Measurements from ENCODE around the gene EPB41L2. TPM values are rescaled to one million over a fixed set of nuclear protein-coding genes. Genes with fewer than 3 reads are reported as not detected.
A peak's percentile ranks its signal among the peaks of the same experiment; 100 is the strongest.

EPB41L2 gene
- total and polyA plus RNA-seq, 3 experiments from 2014 or later, result 4.6 to 30.9 (median 27.2) TPM

DNA sequence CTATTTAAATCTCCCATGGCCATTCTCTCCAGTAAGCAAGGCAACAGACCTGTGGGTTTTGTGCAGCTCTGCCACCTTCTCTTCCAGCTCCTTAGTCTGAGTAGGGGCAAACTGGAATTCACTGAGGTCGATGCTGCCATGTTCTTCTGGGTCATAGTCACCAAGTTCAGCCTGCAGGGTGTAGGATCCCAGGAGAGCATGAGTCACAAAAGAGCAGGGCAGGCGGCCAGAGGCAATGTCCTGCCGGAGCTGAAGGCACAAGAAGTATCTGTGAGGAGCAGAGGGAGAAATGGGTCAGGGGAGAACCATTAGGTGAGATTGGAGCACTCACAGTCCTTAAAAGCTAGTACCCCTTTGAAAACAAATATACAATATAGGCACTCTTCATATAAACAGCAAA lies 162.1 kb downstream of the EPB41L2 start:
- POLR2A ChIA-PET, result no interaction called here
- no peak for DNase-seq
- H3K27ac Mint-ChIP-seq, result no peak overlapping the region

DNA sequence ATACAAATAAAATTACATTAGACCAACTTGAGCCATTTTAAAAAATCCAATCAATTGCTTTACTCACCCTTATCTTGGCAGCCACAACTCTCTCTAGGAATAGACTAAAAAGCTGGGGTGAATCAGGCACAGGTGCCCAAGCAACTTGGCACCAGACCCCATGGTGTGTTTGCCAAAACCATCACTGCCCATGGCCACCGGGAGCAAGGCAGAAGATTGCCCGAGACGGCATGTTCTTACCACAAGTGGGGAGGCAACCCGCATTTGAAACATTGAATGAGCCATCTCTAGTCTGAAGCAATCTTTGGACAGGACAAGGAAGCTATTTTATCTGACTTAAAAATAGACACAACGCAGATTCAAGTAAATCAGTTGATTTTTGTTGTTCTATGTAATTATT lies 166.8 kb downstream of the EPB41L2 start:
- no peak overlapping the region for H3K27ac Mint-ChIP-seq
- Histone ChIP-seq H3K36me3 (ENCODE audit: insufficient read depth, low read length) (no peaks in the 10 kb centered on the region), H3K4me1 (ENCODE audit: insufficient read depth, low read length) (no peaks in the 10 kb centered on the region), H3K27me3 (ENCODE audit: insufficient read depth, low read length, poor library complexity, severe bottlenecking) (no peaks in the 10 kb centered on the region), H3K9me3 (ENCODE audit: low read length) (no peaks in the 10 kb centered on the region), H3K27ac (ENCODE audit: low read depth, low read length) (no peak overlapping the region), H3K4me3 (ENCODE audit: low read length) (no peak overlapping the region)
- H3K4me3 Mint-ChIP-seq, result no peak overlapping the region
- H3K4me1 Mint-ChIP-seq, result no peaks in the 10 kb centered on the region
- POLR2A ChIA-PET, result no interaction called here
- H3K9me3 Mint-ChIP-seq, result no peaks in the 10 kb centered on the region
- H3K36me3 Mint-ChIP-seq, result peaks cover 0 to 6% (median 0%) of the 10 kb centered on the region in 3 donors
- CTCF ChIA-PET, result interaction anchor here (1.3 kb wide), 1 partner anchor 11 kb away, joined by 5 read pairs; no protein-coding TSS in a partner anchor
- H3K27me3 Mint-ChIP-seq, result peaks cover 0 to 3% of the 10 kb centered on the region in 2 donors
- no peak for DNase-seq

More for the DNA sequence above, 162.1 kb downstream of the EPB41L2 start:
- no peak overlapping the region for H3K4me3 ChIP-seq (ENCODE audit: low read length)
- no peak overlapping the region for H3K4me3 Mint-ChIP-seq
- H3K36me3 ChIP-seq (ENCODE audit: insufficient read depth, low read length), result no peaks in the 10 kb centered on the region
- H3K9me3 Mint-ChIP-seq, result no peaks in the 10 kb centered on the region
- H3K4me1 ChIP-seq (ENCODE audit: insufficient read depth, low read length), result no peaks in the 10 kb centered on the region
- CTCF ChIA-PET, result interaction anchor here (1.1 kb wide), 1 partner anchor 16 kb away, joined by 3 read pairs; no protein-coding TSS in a partner anchor
- peaks cover 0 to 2% (median 0%) of the 10 kb centered on the region in 3 donors for H3K36me3 Mint-ChIP-seq
- no peaks in the 10 kb centered on the region for H3K27me3 Mint-ChIP-seq
- H3K27me3 ChIP-seq (ENCODE audit: insufficient read depth, low read length, poor library complexity, severe bottlenecking), result no peaks in the 10 kb centered on the region
- H3K27ac ChIP-seq (ENCODE audit: low read depth, low read length), result no peak overlapping the region
- no peaks in the 10 kb centered on the region for H3K9me3 ChIP-seq (ENCODE audit: low read length)
- H3K4me1 Mint-ChIP-seq, result no peaks in the 10 kb centered on the region

- Mint-ChIP-seq H3K27me3 (peaks cover 0 to 3% of the 10 kb centered on the region in 2 donors), H3K27ac (no peak overlapping the region), H3K9me3 (no peaks in the 10 kb centered on the region), H3K4me3 (no peak overlapping the region), H3K4me1 (no peaks in the 10 kb centered on the region), H3K36me3 (peaks cover 0 to 6% (median 0%) of the 10 kb centered on the region in 3 donors)
- H3K4me1 ChIP-seq (ENCODE audit: insufficient read depth, low read length), result no peaks in the 10 kb centered on the region
- no peaks in the 10 kb centered on the region for H3K36me3 ChIP-seq (ENCODE audit: insufficient read depth, low read length)
- no peak for DNase-seq
- no peak overlapping the region for H3K4me3 ChIP-seq (ENCODE audit: low read length)
- no peaks in the 10 kb centered on the region for H3K27me3 ChIP-seq (ENCODE audit: insufficient read depth, low read length, poor library complexity, severe bottlenecking)
- POLR2A ChIA-PET, result no interaction called here
- H3K9me3 ChIP-seq (ENCODE audit: low read length), result no peaks in the 10 kb centered on the region
- H3K27ac ChIP-seq (ENCODE audit: low read depth, low read length), result no peak overlapping the region
- CTCF ChIA-PET, result interaction anchor here (1.3 kb wide), 1 partner anchor 10 kb away, joined by 5 read pairs; no protein-coding TSS in a partner anchor
These were observed 167.5 kb downstream of the EPB41L2 start for GRCh38 chr6:130895516-130895915.

DNA sequence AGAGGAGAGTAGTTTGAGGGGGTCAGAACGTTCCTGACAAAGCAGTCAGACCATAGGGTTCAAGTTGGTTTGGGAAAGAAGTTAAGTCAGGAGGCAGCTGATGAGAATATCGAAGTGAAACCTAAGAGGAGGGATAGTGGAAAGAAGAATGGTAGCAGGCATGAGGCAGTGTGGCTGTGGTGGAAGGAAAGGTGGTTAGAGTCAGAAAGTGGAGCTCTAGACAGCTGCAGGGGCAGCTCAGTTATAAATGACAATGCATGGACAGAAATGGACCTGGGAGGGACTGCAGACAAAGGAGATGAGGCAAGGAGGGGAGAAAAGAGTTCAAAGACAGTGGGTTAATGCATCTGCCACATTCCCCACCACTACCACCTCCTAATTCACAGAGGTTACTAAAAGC lies 169.3 kb downstream of the EPB41L2 start:
- Mint-ChIP-seq H3K4me1 (no peaks in the 10 kb centered on the region), H3K36me3 (peaks cover 0 to 4% (median 3%) of the 10 kb centered on the region in 3 donors), H3K9me3 (no peaks in the 10 kb centered on the region), H3K27ac (no peak overlapping the region), H3K4me3 (no peak overlapping the region), H3K27me3 (peaks cover 0 to 3% of the 10 kb centered on the region in 2 donors)
- H3K9me3 ChIP-seq (ENCODE audit: low read length), result no peaks in the 10 kb centered on the region
- no peak overlapping the region for H3K27ac ChIP-seq (ENCODE audit: low read depth, low read length)
- no peaks in the 10 kb centered on the region for H3K36me3 ChIP-seq (ENCODE audit: insufficient read depth, low read length)
- ChIA-PET POLR2A (interaction anchor here (0.6 kb wide), 1 partner anchor 10 kb away, joined by 3 read pairs; no protein-coding TSS in a partner anchor), CTCF (interaction anchor here (1.2 to 1.8 kb wide), 3 partner anchors 9 to 640 kb away, joined by 3 to 6 read pairs (median 4); no protein-coding TSS in a partner anchor)
- no peaks in the 10 kb centered on the region for H3K4me1 ChIP-seq (ENCODE audit: insufficient read depth, low read length)
- H3K4me3 ChIP-seq (ENCODE audit: low read length), result no peak overlapping the region
- no peak for DNase-seq
- H3K27me3 ChIP-seq (ENCODE audit: insufficient read depth, low read length, poor library complexity, severe bottlenecking), result no peaks in the 10 kb centered on the region

GRCh38 chr6:130893277-130893676 lies 169.8 kb downstream of the EPB41L2 start:
- Mint-ChIP-seq H3K4me3 (no peak overlapping the region), H3K27ac (peak overlapping the region in 1 of 8 donors; percentile 3), H3K36me3 (peaks cover 0 to 4% (median 3%) of the 10 kb centered on the region in 3 donors), H3K9me3 (no peaks in the 10 kb centered on the region), H3K27me3 (peaks cover 0 to 3% of the 10 kb centered on the region in 2 donors), H3K4me1 (no peaks in the 10 kb centered on the region)
- Histone ChIP-seq H3K9me3 (ENCODE audit: low read length) (no peaks in the 10 kb centered on the region), H3K27me3 (ENCODE audit: insufficient read depth, low read length, poor library complexity, severe bottlenecking) (no peaks in the 10 kb centered on the region), H3K4me3 (ENCODE audit: low read length) (no peak overlapping the region), H3K36me3 (ENCODE audit: insufficient read depth, low read length) (no peaks in the 10 kb centered on the region), H3K27ac (ENCODE audit: low read depth, low read length) (no peak overlapping the region), H3K4me1 (ENCODE audit: insufficient read depth, low read length) (no peaks in the 10 kb centered on the region)
- ChIA-PET CTCF (interaction anchor here (1.2 to 1.9 kb wide), 4 partner anchors 9 to 641 kb away, joined by 3 to 6 read pairs (median 5); no protein-coding TSS in a partner anchor), POLR2A (no interaction called here)
- DNase-seq, result no peak

- peaks cover 0 to 3% of the 10 kb centered on the region in 2 donors for H3K27me3 Mint-ChIP-seq
- H3K27me3 ChIP-seq (ENCODE audit: insufficient read depth, low read length, poor library complexity, severe bottlenecking), result no peaks in the 10 kb centered on the region
- H3K36me3 ChIP-seq (ENCODE audit: insufficient read depth, low read length), result no peaks in the 10 kb centered on the region
- H3K4me1 Mint-ChIP-seq, result no peaks in the 10 kb centered on the region
- H3K4me3 Mint-ChIP-seq, result no peak overlapping the region
- peaks cover 0 to 4% (median 3%) of the 10 kb centered on the region in 3 donors for H3K36me3 Mint-ChIP-seq
- POLR2A ChIA-PET, result no interaction called here
- H3K27ac Mint-ChIP-seq, result no peak overlapping the region
- DNase-seq, result no peak
- no peaks in the 10 kb centered on the region for H3K4me1 ChIP-seq (ENCODE audit: insufficient read depth, low read length)
- H3K9me3 Mint-ChIP-seq, result no peaks in the 10 kb centered on the region
- no peak overlapping the region for H3K4me3 ChIP-seq (ENCODE audit: low read length)
- CTCF ChIA-PET, result interaction anchor here (0.9 to 1.4 kb wide), 5 partner anchors 12 to 738 kb away, joined by 3 to 7 read pairs (median 3); partner anchors contain the start of gene MED23
- H3K9me3 ChIP-seq (ENCODE audit: low read length), result no peaks in the 10 kb centered on the region
- no peak overlapping the region for H3K27ac ChIP-seq (ENCODE audit: low read depth, low read length)
These were observed 172.5 kb downstream of the EPB41L2 start for GRCh38 chr6:130890521-130890971.

DNA sequence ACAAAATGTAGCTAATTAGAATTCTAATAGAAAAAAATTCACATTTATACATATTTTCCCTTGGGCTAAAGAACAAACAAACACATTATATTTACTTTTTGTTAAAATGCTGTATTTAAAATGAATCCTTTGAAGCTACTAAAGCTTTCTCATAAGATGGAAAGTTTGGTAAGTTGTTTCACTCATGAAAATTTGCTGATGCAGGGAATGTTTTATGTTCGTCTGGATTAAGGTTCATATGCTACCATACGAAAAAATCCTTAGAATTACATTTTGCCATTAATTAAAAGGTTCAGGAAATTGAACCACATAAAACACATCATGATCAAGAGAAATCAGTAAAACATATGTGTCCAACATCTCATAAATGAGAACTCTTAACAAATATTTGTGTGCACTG lies 173.6 kb downstream of the EPB41L2 start:
- Mint-ChIP-seq H3K4me1 (no peaks in the 10 kb centered on the region), H3K27me3 (peaks cover 0 to 3% of the 10 kb centered on the region in 2 donors), H3K27ac (no peak overlapping the region), H3K9me3 (no peaks in the 10 kb centered on the region), H3K36me3 (peaks cover 0 to 4% (median 3%) of the 10 kb centered on the region in 3 donors), H3K4me3 (no peak overlapping the region)
- Histone ChIP-seq H3K4me3 (ENCODE audit: low read length) (no peak overlapping the region), H3K36me3 (ENCODE audit: insufficient read depth, low read length) (no peaks in the 10 kb centered on the region), H3K9me3 (ENCODE audit: low read length) (no peaks in the 10 kb centered on the region), H3K27ac (ENCODE audit: low read depth, low read length) (no peak overlapping the region), H3K27me3 (ENCODE audit: insufficient read depth, low read length, poor library complexity, severe bottlenecking) (no peaks in the 10 kb centered on the region), H3K4me1 (ENCODE audit: insufficient read depth, low read length) (no peaks in the 10 kb centered on the region)
- ChIA-PET POLR2A (no interaction called here), CTCF (interaction anchor here (0.9 kb wide), 2 partner anchors 226 to 644 kb away, joined by 3 read pairs; no protein-coding TSS in a partner anchor)
- no peak for DNase-seq

DNA sequence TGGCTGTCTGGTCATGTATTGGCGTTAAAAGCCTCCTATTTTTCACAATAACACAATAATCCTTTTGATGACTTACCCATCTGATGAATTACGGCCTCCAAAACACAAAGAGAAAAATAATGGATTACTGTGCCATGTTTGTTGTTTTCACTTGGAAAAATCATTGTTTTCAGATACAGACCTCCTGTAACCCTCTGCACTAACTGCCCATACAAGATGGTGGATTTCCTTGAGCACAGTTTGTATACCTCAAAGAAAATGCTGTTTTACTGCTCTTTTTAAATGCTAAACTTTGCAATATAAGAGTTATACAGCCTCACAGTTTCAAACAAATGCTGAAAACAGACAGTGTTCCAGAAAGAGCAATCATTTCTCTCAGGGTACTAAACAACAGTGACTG lies 174.8 kb downstream of the EPB41L2 start:
- no peaks in the 10 kb centered on the region for H3K4me1 Mint-ChIP-seq
- POLR2A ChIA-PET, result no interaction called here
- H3K9me3 Mint-ChIP-seq, result no peaks in the 10 kb centered on the region
- no peak overlapping the region for H3K27ac Mint-ChIP-seq
- H3K4me3 ChIP-seq (ENCODE audit: low read length), result no peak overlapping the region
- no peaks in the 10 kb centered on the region for H3K9me3 ChIP-seq (ENCODE audit: low read length)
- H3K27ac ChIP-seq (ENCODE audit: low read depth, low read length), result no peak overlapping the region
- peaks cover 0 to 3% (median 0%) of the 10 kb centered on the region in 3 donors for H3K36me3 Mint-ChIP-seq
- no peaks in the 10 kb centered on the region for H3K27me3 ChIP-seq (ENCODE audit: insufficient read depth, low read length, poor library complexity, severe bottlenecking)
- no peaks in the 10 kb centered on the region for H3K4me1 ChIP-seq (ENCODE audit: insufficient read depth, low read length)
- no peaks in the 10 kb centered on the region for H3K27me3 Mint-ChIP-seq
- no peak for DNase-seq
- no peak overlapping the region for H3K4me3 Mint-ChIP-seq
- CTCF ChIA-PET, result interaction anchor here (1.6 to 5.9 kb wide), 2 partner anchors 229 to 739 kb away, joined by 5 to 83 read pairs; partner anchors contain the start of gene MED23
- no peaks in the 10 kb centered on the region for H3K36me3 ChIP-seq (ENCODE audit: insufficient read depth, low read length)

Data from CD8-positive, alpha-beta memory T cell (primary cell).